Common myeloid progenitor, CD34-positive (primary cell): ENCODE measurements around the gene CAPRIN1.
"Not testable (repeated sequence)": the region's sequence is repeated elsewhere in the genome, so short reads cannot be mapped to it uniquely, and the experiment has no call there.

Experiments
- CTCF ChIA-PET: fragments of 350-600 bp; sonication (Branson Sonifier 250); formaldehyde crosslinking; loops from one replicate; lab custom pipeline; 2021; ENCODE audit warnings: antibody characterized with exemption; lab: Charles Lee
- POLR2A ChIA-PET: fragments of 350-600 bp; sonication (Branson Sonifier 250); formaldehyde crosslinking; loops from one replicate; lab custom pipeline; 2021; ENCODE audit warnings: antibody characterized with exemption; lab: Charles Lee
- DNase-seq, 3 donors: peaks; one replicate each; pipeline versions ENCODE4 v3.0.0 to v3.0.0-alpha.2; 2013
- H3K27ac ChIP-seq, 2 experiments: 1 replicate in 1 of 2; 2 replicates in 1 of 2; pipeline ENCODE4 v1.7.0; 2013; ENCODE audit warnings: inconsistent platforms in 2 of 2, low read length in 2 of 2, mild to moderate bottlenecking in 2 of 2, low read depth in 1 of 2, moderate library complexity in 1 of 2; ENCODE audit not compliant: severe bottlenecking in 2 of 2, insufficient read depth in 1 of 2, poor library complexity in 1 of 2
- H3K27me3 ChIP-seq, 5 experiments: replicated peaks in 2 of 5; 1 replicate in 3 of 5; 2 replicates in 2 of 5; pipeline versions ENCODE4 v1.6.1 to v1.7.0; 2013; ENCODE audit warnings: low read length in 4 of 5, mild to moderate bottlenecking in 2 of 5, moderate library complexity in 2 of 5, inconsistent platforms in 1 of 5; ENCODE audit not compliant: insufficient read depth in 5 of 5, control insufficient read depth in 4 of 5
- H3K36me3 ChIP-seq, 4 experiments: 1 replicate in 2 of 4; 2 replicates in 2 of 4; pipeline versions ENCODE4 v1.6.1 to v1.7.0; 2013; ENCODE audit warnings: low read length in 3 of 4, control low read depth in 1 of 4, mild to moderate bottlenecking in 1 of 4; ENCODE audit not compliant: control insufficient read depth in 4 of 4, insufficient read depth in 4 of 4
- H3K4me1 ChIP-seq, 4 experiments: 1 replicate in 3 of 4; 2 replicates in 1 of 4; pipeline versions ENCODE4 v1.6.1 to v1.7.1; 2013; ENCODE audit warnings: low read length in 3 of 4, mild to moderate bottlenecking in 3 of 4, control low read depth in 1 of 4, inconsistent platforms in 1 of 4, moderate library complexity in 1 of 4; ENCODE audit not compliant: control insufficient read depth in 4 of 4, insufficient read depth in 4 of 4; ENCODE audit errors: control extremely low read depth in 1 of 4
- H3K4me3 ChIP-seq, 7 experiments: 1 replicate in 4 of 7; 2 replicates in 3 of 7; pipeline versions ENCODE4 v1.5.1 to v1.7.0; 2013; ENCODE audit warnings: mild to moderate bottlenecking in 7 of 7, low read length in 6 of 7, moderate library complexity in 6 of 7, inconsistent platforms in 2 of 7, low read depth in 2 of 7, control low read depth in 1 of 7; ENCODE audit not compliant: insufficient read depth in 4 of 7, control insufficient read depth in 1 of 7; ENCODE audit errors: extremely low read depth in 1 of 7
- H3K9me3 ChIP-seq, 5 experiments: 1 replicate in 4 of 5; 2 replicates in 1 of 5; pipeline versions ENCODE4 v1.6.1 to v1.7.1; 2013; ENCODE audit warnings: low read length in 4 of 5, mild to moderate bottlenecking in 2 of 5, inconsistent platforms in 1 of 5, low read depth in 1 of 5, moderate library complexity in 1 of 5; ENCODE audit not compliant: control insufficient read depth in 4 of 5, insufficient read depth in 2 of 5; ENCODE audit errors: control extremely low read depth in 1 of 5
- WGBS: methylation state at CpG from one replicate; pipeline ENCODE4 v1.1.5; 2013; ENCODE audit not compliant: insufficient coverage; 5-methylcytosine and 5-hydroxymethylcytosine counted together

Gene CAPRIN1

GRCh38 chr11:34056672-34057071 lies 5.1 kb downstream of the CAPRIN1 start:
- WGBS, result no CpG with 5 or more reads among the region's 2 CpGs
- peaks cover 11 to 55% (median 17%) of the 10 kb centered on the region in 4 experiments for H3K36me3 ChIP-seq
- H3K27me3 ChIP-seq, result no peaks in the 10 kb centered on the region
- POLR2A ChIA-PET, result no interaction called here
- peaks cover 18 to 53% (median 39%) of the 10 kb centered on the region in 4 experiments for H3K4me1 ChIP-seq
- DNase-seq, result no peak
- H3K9me3 ChIP-seq, result no peaks in the 10 kb centered on the region
- H3K27ac ChIP-seq, result peak overlapping the region; percentile 6 to 22
- H3K4me3 ChIP-seq, result no peak overlapping the region
- CTCF ChIA-PET, result interaction anchor here (0.5 to 1.4 kb wide), 4 partner anchors 12 to 60 kb away, joined by 3 to 4 read pairs (median 4); no protein-coding TSS in a partner anchor

- DNase-seq, result no peak
These were observed 11.7 kb downstream of the CAPRIN1 start for GRCh38 chr11:34063061-34063795.

GRCh38 chr11:34064291-34064690 lies 12.8 kb downstream of the CAPRIN1 start:
- H3K27me3 ChIP-seq, result no peaks in the 10 kb centered on the region
- peaks cover 5 to 53% (median 24%) of the 10 kb centered on the region in 4 experiments for H3K36me3 ChIP-seq
- DNase-seq, result peak in 1 of 3 donors; percentile 17
- no CpG with 5 or more reads among the region's 2 CpGs for WGBS
- POLR2A ChIA-PET, result interaction anchor here (0.6 kb wide), 1 partner anchor 18 kb away, joined by 4 read pairs; no protein-coding TSS in a partner anchor
- H3K4me3 ChIP-seq, result no peak overlapping the region
- H3K9me3 ChIP-seq, result no peaks in the 10 kb centered on the region
- H3K4me1 ChIP-seq, result peaks cover 0 to 10% (median 0%) of the 10 kb centered on the region in 4 experiments
- CTCF ChIA-PET, result interaction anchor here (0.7 to 2.1 kb wide), 6 partner anchors 12 to 68 kb away, joined by 3 to 8 read pairs (median 4); no protein-coding TSS in a partner anchor
- H3K27ac ChIP-seq, result no peak overlapping the region

More at GRCh38 chr11:34063061-34063795, 11.7 kb downstream of the CAPRIN1 start:
- Histone ChIP-seq H3K4me1 (peaks cover 0 to 19% (median 5%) of the 10 kb centered on the region in 4 experiments), H3K36me3 (peaks cover 7 to 58% (median 26%) of the 10 kb centered on the region in 4 experiments), H3K9me3 (no peaks in the 10 kb centered on the region), H3K27me3 (no peaks in the 10 kb centered on the region), H3K4me3 (no peak overlapping the region), H3K27ac (peak overlapping the region in 1 of 2 experiments; percentile 1)
- POLR2A ChIA-PET, result interaction anchor here (0.9 kb wide), 1 partner anchor 22 kb away, joined by 4 read pairs; no protein-coding TSS in a partner anchor
- WGBS, result 94% methylated on average over 2 of the region's 2 CpGs
- CTCF ChIA-PET, result interaction anchor here (0.7 to 1.9 kb wide), 9 partner anchors 10 to 256 kb away, joined by 3 to 11 read pairs (median 3); no protein-coding TSS in a partner anchor

GRCh38 chr11:34065505-34066203 lies 14.1 kb downstream of the CAPRIN1 start:
- Histone ChIP-seq H3K27ac (no peak overlapping the region), H3K4me3 (no peak overlapping the region), H3K36me3 (peaks cover 2 to 46% (median 20%) of the 10 kb centered on the region in 4 experiments), H3K4me1 (peaks cover 0 to 8% (median 0%) of the 10 kb centered on the region in 4 experiments), H3K9me3 (no peaks in the 10 kb centered on the region), H3K27me3 (no peaks in the 10 kb centered on the region)
- WGBS, result 91% methylated on average over 5 of the region's 6 CpGs
- DNase-seq, result peak in 1 of 3 donors; percentile 8
- ChIA-PET CTCF (interaction anchor here (1.2 to 2.1 kb wide), 3 partner anchors 10 to 64 kb away, joined by 3 to 8 read pairs (median 5); no protein-coding TSS in a partner anchor), POLR2A (interaction anchor here (0.7 kb wide), 1 partner anchor 16 kb away, joined by 3 read pairs; no protein-coding TSS in a partner anchor)

- H3K27me3 ChIP-seq, DNase-seq, H3K4me1 ChIP-seq, H3K9me3 ChIP-seq, H3K4me3 ChIP-seq, POLR2A ChIA-PET, H3K27ac ChIP-seq: not testable (repeated sequence)
- H3K36me3 ChIP-seq, result peaks cover 2 to 42% (median 16%) of the 10 kb centered on the region in 4 experiments
- WGBS, result 98% methylated on average over 8 of the region's 8 CpGs
- CTCF ChIA-PET, result interaction anchor here (0.6 to 1.6 kb wide), 4 partner anchors 18 to 228 kb away, joined by 3 to 4 read pairs (median 3); no protein-coding TSS in a partner anchor
These were observed 15.2 kb downstream of the CAPRIN1 start for GRCh38 chr11:34066766-34067165.

GRCh38 chr11:34067383-34068065 lies 16.0 kb downstream of the CAPRIN1 start:
- H3K4me1 ChIP-seq, result peaks cover 0 to 8% (median 0%) of the 10 kb centered on the region in 4 experiments
- ChIA-PET POLR2A (interaction anchor here (0.7 kb wide), 1 partner anchor 331 kb away, joined by 3 read pairs; no protein-coding TSS in a partner anchor), CTCF (interaction anchor here (0.6 to 1.6 kb wide), 6 partner anchors 10 to 229 kb away, joined by 3 to 4 read pairs (median 3); no protein-coding TSS in a partner anchor)
- no peaks in the 10 kb centered on the region for H3K9me3 ChIP-seq
- no peak overlapping the region for H3K4me3 ChIP-seq
- peaks cover 5 to 45% (median 18%) of the 10 kb centered on the region in 4 experiments for H3K36me3 ChIP-seq
- no peak overlapping the region for H3K27ac ChIP-seq
- 96% methylated on average over 7 of the region's 7 CpGs for WGBS
- DNase-seq, result no peak
- no peaks in the 10 kb centered on the region for H3K27me3 ChIP-seq
